Memory B cell (primary cell): Measurements from ENCODE around the gene CGRRF1.
A peak's percentile ranks its signal among the peaks of the same experiment; 100 is the strongest.

Experiments
- ATAC-seq: fragments of 150-1000 bp; cut with Tn5 transposase; 2 replicates; pipeline ENCODE4 v1.10.0; 2021; ENCODE audit warnings: low read depth, mild to moderate bottlenecking, moderate library complexity
- DNase-seq, 2 donors: peaks; one replicate each; pipeline ENCODE4 v3.0.0; 2022; ENCODE audit warnings: low spot score in 2 of 2
- H3K27ac Mint-ChIP-seq: one replicate; pipeline ENCODE4 v1.8.0; 2022; ENCODE audit warnings: mild to moderate bottlenecking, moderate library complexity, mixed read lengths
- H3K27me3 Mint-ChIP-seq: one replicate; pipeline ENCODE4 v1.8.0; 2022; ENCODE audit warnings: mixed read lengths
- H3K36me3 Mint-ChIP-seq: one replicate; pipeline ENCODE4 v1.8.0; 2022; ENCODE audit warnings: mild to moderate bottlenecking, mixed read lengths
- H3K4me1 Mint-ChIP-seq: one replicate; pipeline ENCODE4 v1.8.0; 2022; ENCODE audit warnings: mixed read lengths
- H3K4me3 Mint-ChIP-seq: one replicate; pipeline ENCODE4 v1.8.0; 2022; ENCODE audit warnings: mild to moderate bottlenecking, moderate library complexity, mixed read lengths
- H3K9me3 Mint-ChIP-seq: one replicate; pipeline ENCODE4 v1.8.0; 2022; ENCODE audit warnings: mixed read lengths

The CGRRF1 gene

GRCh38 chr14:54483073-54483745 is 26.5 kb upstream of the CGRRF1 start:
- Mint-ChIP-seq H3K27ac (peak overlapping the region; percentile 80), H3K36me3 (peaks cover 14% of the 10 kb centered on the region), H3K4me1 (peaks cover 39% of the 10 kb centered on the region), H3K27me3 (no peaks in the 10 kb centered on the region), H3K9me3 (no peaks in the 10 kb centered on the region), H3K4me3 (peak overlapping the region; percentile 45)
- ATAC-seq, result peak; percentile 77
- DNase-seq, result no peak

- DNase-seq (no peak), ATAC-seq (no peak)
- no peaks in the 10 kb centered on the region for H3K27me3 Mint-ChIP-seq
- H3K36me3 Mint-ChIP-seq, result peaks cover 9% of the 10 kb centered on the region
- H3K4me3 Mint-ChIP-seq, result peak overlapping the region; percentile 45
- H3K4me1 Mint-ChIP-seq, result peaks cover 41% of the 10 kb centered on the region
- no peaks in the 10 kb centered on the region for H3K9me3 Mint-ChIP-seq
- peak overlapping the region; percentile 80 for H3K27ac Mint-ChIP-seq
Observed at GRCh38 chr14:54483846-54484245, 25.9 kb upstream of the CGRRF1 start.

GRCh38 chr14:54486685-54487084 is 23.0 kb upstream of the CGRRF1 start:
- Mint-ChIP-seq H3K9me3 (no peaks in the 10 kb centered on the region), H3K27me3 (no peaks in the 10 kb centered on the region), H3K4me3 (peak overlapping the region; percentile 93), H3K4me1 (peaks cover 49% of the 10 kb centered on the region), H3K36me3 (peaks cover 9% of the 10 kb centered on the region), H3K27ac (peak overlapping the region; percentile 54)
- no peak for ATAC-seq
- no peak for DNase-seq

- Mint-ChIP-seq H3K36me3 (peaks cover 6% of the 10 kb centered on the region), H3K27ac (peak overlapping the region; percentile 90), H3K4me1 (peaks cover 49% of the 10 kb centered on the region), H3K4me3 (peak overlapping the region; percentile 93), H3K27me3 (no peaks in the 10 kb centered on the region), H3K9me3 (no peaks in the 10 kb centered on the region)
- no peak for DNase-seq
- no peak for ATAC-seq
Observed at GRCh38 chr14:54487771-54488170, 21.9 kb upstream of the CGRRF1 start.

GRCh38 chr14:54488318-54488645 is 21.4 kb upstream of the CGRRF1 start:
- Mint-ChIP-seq H3K36me3 (peaks cover 3% of the 10 kb centered on the region), H3K9me3 (no peaks in the 10 kb centered on the region), H3K27ac (peak overlapping the region; percentile 90), H3K4me3 (peak overlapping the region; percentile 93), H3K4me1 (peaks cover 44% of the 10 kb centered on the region), H3K27me3 (no peaks in the 10 kb centered on the region)
- DNase-seq (no peak), ATAC-seq (peak; percentile 21)

- no peaks in the 10 kb centered on the region for H3K27me3 Mint-ChIP-seq
- ATAC-seq, result peak; percentile 96
- H3K4me3 Mint-ChIP-seq, result peak within 1 kb of the TSS; percentile 93
- DNase-seq, result peak; percentile 79 to 80
- H3K27ac Mint-ChIP-seq, result peak within 1 kb of the TSS; percentile 90
- peaks cover 3% of the 10 kb centered on the region for H3K36me3 Mint-ChIP-seq
- peaks cover 40% of the 10 kb centered on the region for H3K4me1 Mint-ChIP-seq
- no peaks in the 10 kb centered on the region for H3K9me3 Mint-ChIP-seq
Observed at GRCh38 chr14:54488646-54489317, 20.9 kb upstream of the CGRRF1 start, which contains the start of gene GMFB. Gene GMFB (minus strand): TSS chr14:54488980. CDS start chr14:54488927, 53 bp downstream.

GRCh38 chr14:54489318-54489683 is 20.4 kb upstream of the CGRRF1 start:
- DNase-seq (no peak), ATAC-seq (no peak)
- peaks cover 35% of the 10 kb centered on the region for H3K4me1 Mint-ChIP-seq
- no peaks in the 10 kb centered on the region for H3K9me3 Mint-ChIP-seq
- H3K4me3 Mint-ChIP-seq, result peak overlapping the region; percentile 93
- H3K27ac Mint-ChIP-seq, result peak overlapping the region; percentile 90
- H3K27me3 Mint-ChIP-seq, result no peaks in the 10 kb centered on the region
- peaks cover 3% of the 10 kb centered on the region for H3K36me3 Mint-ChIP-seq

GRCh38 chr14:54489731-54490444 is 19.8 kb upstream of the CGRRF1 start:
- peaks cover 3% of the 10 kb centered on the region for H3K36me3 Mint-ChIP-seq
- H3K4me3 Mint-ChIP-seq, result peak overlapping the region; percentile 93
- peak overlapping the region; percentile 90 for H3K27ac Mint-ChIP-seq
- no peaks in the 10 kb centered on the region for H3K9me3 Mint-ChIP-seq
- no peaks in the 10 kb centered on the region for H3K27me3 Mint-ChIP-seq
- H3K4me1 Mint-ChIP-seq, result peaks cover 29% of the 10 kb centered on the region
- DNase-seq, result no peak
- ATAC-seq, result no peak

GRCh38 chr14:54490445-54491175 is 19.1 kb upstream of the CGRRF1 start:
- DNase-seq (no peak), ATAC-seq (no peak)
- Mint-ChIP-seq H3K9me3 (no peaks in the 10 kb centered on the region), H3K27me3 (no peaks in the 10 kb centered on the region), H3K27ac (no peak overlapping the region), H3K36me3 (peaks cover 3% of the 10 kb centered on the region), H3K4me3 (no peak overlapping the region), H3K4me1 (peaks cover 24% of the 10 kb centered on the region)

- Mint-ChIP-seq H3K27ac (no peak overlapping the region), H3K9me3 (no peaks in the 10 kb centered on the region)
Observed at GRCh38 chr14:54493293-54493692, 16.4 kb upstream of the CGRRF1 start.

GRCh38 chr14:54497224-54497623 is 12.5 kb upstream of the CGRRF1 start:
- H3K4me1 Mint-ChIP-seq, result no peaks in the 10 kb centered on the region
- DNase-seq (no peak), ATAC-seq (no peak)

More at GRCh38 chr14:54493293-54493692, 16.4 kb upstream of the CGRRF1 start:
- Mint-ChIP-seq H3K27me3 (peaks cover 2% of the 10 kb centered on the region), H3K4me1 (peaks cover 10% of the 10 kb centered on the region), H3K4me3 (peak overlapping the region; percentile 47), H3K36me3 (no peaks in the 10 kb centered on the region)
- no peak for DNase-seq
- ATAC-seq, result no peak

GRCh38 chr14:54498095-54498531 is 11.6 kb upstream of the CGRRF1 start:
- H3K27me3 Mint-ChIP-seq, result peaks cover 13% of the 10 kb centered on the region
- DNase-seq (no peak), ATAC-seq (no peak)
- H3K4me3 Mint-ChIP-seq, result no peak overlapping the region
- no peaks in the 10 kb centered on the region for H3K9me3 Mint-ChIP-seq
- no peaks in the 10 kb centered on the region for H3K36me3 Mint-ChIP-seq
- no peaks in the 10 kb centered on the region for H3K4me1 Mint-ChIP-seq
- H3K27ac Mint-ChIP-seq, result no peak overlapping the region

More at GRCh38 chr14:54497224-54497623, 12.5 kb upstream of the CGRRF1 start:
- Mint-ChIP-seq H3K27ac (no peak overlapping the region), H3K4me3 (no peak overlapping the region), H3K9me3 (no peaks in the 10 kb centered on the region), H3K36me3 (no peaks in the 10 kb centered on the region), H3K27me3 (peaks cover 13% of the 10 kb centered on the region)

GRCh38 chr14:54498579-54498978 is 11.1 kb upstream of the CGRRF1 start:
- peaks cover 13% of the 10 kb centered on the region for H3K27me3 Mint-ChIP-seq
- H3K9me3 Mint-ChIP-seq, result no peaks in the 10 kb centered on the region
- DNase-seq (no peak), ATAC-seq (no peak)
- no peak overlapping the region for H3K4me3 Mint-ChIP-seq
- no peaks in the 10 kb centered on the region for H3K4me1 Mint-ChIP-seq
- H3K27ac Mint-ChIP-seq, result no peak overlapping the region
- H3K36me3 Mint-ChIP-seq, result no peaks in the 10 kb centered on the region

GRCh38 chr14:54500744-54501143 is 9.0 kb upstream of the CGRRF1 start:
- no peak for ATAC-seq
- H3K4me1 Mint-ChIP-seq, result no peaks in the 10 kb centered on the region

More at GRCh38 chr14:54500744-54501143, 9.0 kb upstream of the CGRRF1 start:
- no peak for DNase-seq
- Mint-ChIP-seq H3K4me3 (no peak overlapping the region), H3K27ac (no peak overlapping the region), H3K27me3 (peaks cover 13% of the 10 kb centered on the region), H3K36me3 (no peaks in the 10 kb centered on the region), H3K9me3 (no peaks in the 10 kb centered on the region)
